Frontal cortex (tissue), 4 donors: Measurements from ENCODE around the gene NEU2. TPM values are rescaled to one million over a fixed set of nuclear protein-coding genes. Genes with fewer than 3 reads are reported as not detected.
"Not testable (repeated sequence)": the region's sequence is repeated elsewhere in the genome, so short reads cannot be mapped to it uniquely, and the experiment has no call there.

Source experiments
- DNase-seq, 2 donors: peaks; one replicate each; pipeline ENCODE4 v3.0.0; 2012; ENCODE audit warnings: low spot score in 2 of 2
- FAIRE-seq: peaks from 2 replicates; lab custom pipeline; 2012; peaks lifted over from hg19 to GRCh38; lab: Jason Lieb, UNC
- total RNA-seq: library from RNA; depleted of rRNA; stranded (reverse); fragments of >200 nt; gene quantifications from one replicate; pipeline ENCODE4 v1.2.3, GENCODE V29; 2014
- donor health status: control.
- donor health status: control.
- donor health status: control.

Gene NEU2
- total RNA-seq, 1 donor from 2014 or later, result not detected

GRCh38 chr2:233009661-233010060 lies 22.8 kb upstream of the NEU2 start:
- DNase-seq, result no peak
- FAIRE-seq, result no peak

- DNase-seq, result no peak
- no peak for FAIRE-seq
Measured at GRCh38 chr2:233010569-233011267, 21.8 kb upstream of the NEU2 start.

- DNase-seq (no peak), FAIRE-seq (no peak)
Measured at GRCh38 chr2:233011268-233011650, 21.2 kb upstream of the NEU2 start.

- no peak for FAIRE-seq
Measured at GRCh38 chr2:233011702-233012131, 20.8 kb upstream of the NEU2 start.

GRCh38 chr2:233012301-233012971 lies 20.0 kb upstream of the NEU2 start:
- FAIRE-seq (no peak), DNase-seq (no peak)

More at GRCh38 chr2:233011702-233012131, 20.8 kb upstream of the NEU2 start:
- DNase-seq, result no peak

GRCh38 chr2:233013027-233013461 lies 19.4 kb upstream of the NEU2 start, which contains the start of gene NGEF:
NGEF (minus strand) TSS chr2:233013256; CDS start chr2:232974890, 38,366 bp downstream.
- no peak for FAIRE-seq

GRCh38 chr2:233013650-233014049 lies 18.8 kb upstream of the NEU2 start:
- FAIRE-seq, result no peak
- no peak for DNase-seq

More at GRCh38 chr2:233013027-233013461, 19.4 kb upstream of the NEU2 start, which contains the start of gene NGEF:
- DNase-seq, result no peak

- no peak for DNase-seq
- FAIRE-seq, result no peak
Measured at GRCh38 chr2:233015019-233015645, 17.3 kb upstream of the NEU2 start.

- DNase-seq, result no peak
- no peak for FAIRE-seq
Measured at GRCh38 chr2:233017947-233018346, 14.5 kb upstream of the NEU2 start.

GRCh38 chr2:233019610-233020009 lies 12.9 kb upstream of the NEU2 start:
- not testable (repeated sequence) for FAIRE-seq, DNase-seq

GRCh38 chr2:233020454-233020853 lies 12.0 kb upstream of the NEU2 start:
- FAIRE-seq (no peak), DNase-seq (no peak)

- no peak for DNase-seq
- no peak for FAIRE-seq
Measured at GRCh38 chr2:233021771-233022170, 10.7 kb upstream of the NEU2 start.

GRCh38 chr2:233022561-233022960 lies 9.9 kb upstream of the NEU2 start:
- no peak for FAIRE-seq
- DNase-seq, result no peak

GRCh38 chr2:233023007-233023760 lies 9.3 kb upstream of the NEU2 start:
- DNase-seq, result no peak
- no peak for FAIRE-seq

GRCh38 chr2:233023761-233024410 lies 8.6 kb upstream of the NEU2 start:
- DNase-seq (no peak), FAIRE-seq (no peak)

- no peak for DNase-seq
- no peak for FAIRE-seq
Measured at GRCh38 chr2:233025706-233026105, 6.8 kb upstream of the NEU2 start.

GRCh38 chr2:233026198-233026813 lies 6.2 kb upstream of the NEU2 start:
- no peak for FAIRE-seq
- no peak for DNase-seq

GRCh38 chr2:233029321-233029720 lies 3.2 kb upstream of the NEU2 start:
- DNase-seq (no peak), FAIRE-seq (no peak)
